ENCODE results near the gene ADGRL3.
"Not testable (repeated sequence)": the region's sequence is repeated elsewhere in the genome, so short reads cannot be mapped to it uniquely, and the experiment has no call there.

ADGRL3 gene

GRCh38 chr4:61493470-61493869, 293.3 kb downstream of the ADGRL3 start:
- no peak for DNase-seq (ENCODE audit: low spot score)

GRCh38 chr4:61500883-61501282, 300.8 kb downstream of the ADGRL3 start:
- DNase-seq (ENCODE audit: low spot score), result no peak

- DNase-seq (ENCODE audit: low spot score), result no peak
Observed at GRCh38 chr4:61501812-61502211, 301.7 kb downstream of the ADGRL3 start.

- no peak for DNase-seq (ENCODE audit: low spot score)
Observed at GRCh38 chr4:61505773-61506685, 305.9 kb downstream of the ADGRL3 start.

GRCh38 chr4:61507091-61507490, 307.0 kb downstream of the ADGRL3 start:
- DNase-seq (ENCODE audit: low spot score), result no peak

GRCh38 chr4:61509721-61510241, 309.7 kb downstream of the ADGRL3 start:
- not testable (repeated sequence) for DNase-seq (ENCODE audit: low spot score)

GRCh38 chr4:61511716-61512488, 311.8 kb downstream of the ADGRL3 start:
- no peak for DNase-seq (ENCODE audit: low spot score)

GRCh38 chr4:61514991-61515390, 314.9 kb downstream of the ADGRL3 start:
- no peak for DNase-seq (ENCODE audit: low spot score)

- no peak for DNase-seq (ENCODE audit: low spot score)
Observed at GRCh38 chr4:61517144-61517543, 317.0 kb downstream of the ADGRL3 start.

GRCh38 chr4:61520166-61520565, 320.0 kb downstream of the ADGRL3 start:
- DNase-seq (ENCODE audit: low spot score), result no peak

GRCh38 chr4:61520681-61521160, 320.6 kb downstream of the ADGRL3 start:
- DNase-seq (ENCODE audit: low spot score), result no peak

GRCh38 chr4:61521451-61521850, 321.3 kb downstream of the ADGRL3 start:
- DNase-seq (ENCODE audit: low spot score), result no peak

- DNase-seq (ENCODE audit: low spot score), result no peak
Observed at GRCh38 chr4:61522312-61522711, 322.2 kb downstream of the ADGRL3 start.

- DNase-seq (ENCODE audit: low spot score), result no peak
Observed at GRCh38 chr4:61527888-61528287, 327.8 kb downstream of the ADGRL3 start.

GRCh38 chr4:61528595-61528994, 328.5 kb downstream of the ADGRL3 start:
- DNase-seq (ENCODE audit: low spot score), result no peak

- DNase-seq (ENCODE audit: low spot score), result no peak
Observed at GRCh38 chr4:61531188-61531587, 331.1 kb downstream of the ADGRL3 start.

- no peak for DNase-seq (ENCODE audit: low spot score)
Observed at GRCh38 chr4:61532336-61533000, 332.3 kb downstream of the ADGRL3 start.

GRCh38 chr4:61533140-61533539, 333.0 kb downstream of the ADGRL3 start:
- no peak for DNase-seq (ENCODE audit: low spot score)

- DNase-seq (ENCODE audit: low spot score), result no peak
Observed at GRCh38 chr4:61540944-61541343, 340.8 kb downstream of the ADGRL3 start.

GRCh38 chr4:61541459-61541858, 341.3 kb downstream of the ADGRL3 start:
- no peak for DNase-seq (ENCODE audit: low spot score)

GRCh38 chr4:61543976-61544375, 343.9 kb downstream of the ADGRL3 start:
- DNase-seq (ENCODE audit: low spot score), result no peak

GRCh38 chr4:61545902-61546480, 345.9 kb downstream of the ADGRL3 start:
- DNase-seq (ENCODE audit: low spot score), result no peak
